BLaER1 (cell line): ENCODE data around the gene AUP1.
A peak's percentile ranks its signal among the peaks of the same experiment; 100 is the strongest.

Experiments
- H3K27ac ChIP-seq: shearing (Covaris generic); formaldehyde crosslinking; 2 replicates; pipeline ENCODE4 v1.8.1; 2022
- H3K27me3 ChIP-seq: shearing (Covaris generic); formaldehyde crosslinking; 2 replicates; pipeline ENCODE4 v1.8.1; 2022
- H3K36me3 ChIP-seq: shearing (Covaris generic); formaldehyde crosslinking; 2 replicates; pipeline ENCODE4 v1.8.1; 2022
- H3K4me1 ChIP-seq: shearing (Covaris generic); formaldehyde crosslinking; 2 replicates; pipeline ENCODE4 v1.8.1; 2022
- H3K4me2 ChIP-seq: shearing (Covaris generic); formaldehyde crosslinking; 2 replicates; pipeline ENCODE4 v1.8.1; 2022
- H3K4me3 ChIP-seq: shearing (Covaris generic); formaldehyde crosslinking; 2 replicates; pipeline ENCODE4 v1.8.1; 2022
- H3K9ac ChIP-seq: shearing (Covaris generic); formaldehyde crosslinking; 2 replicates; pipeline ENCODE4 v1.8.1; 2022
- H3K9me3 ChIP-seq: shearing (Covaris generic); formaldehyde crosslinking; 2 replicates; pipeline ENCODE4 v1.8.1; 2022
- H4K20me1 ChIP-seq: shearing (Covaris generic); formaldehyde crosslinking; 2 replicates; pipeline ENCODE4 v1.8.1; 2022
- Cebpa-rat ChIP-seq: shearing (Covaris generic); IDR thresholded peaks from 2 replicates; pipeline ENCODE4 v1.8.1; 2022

The AUP1 gene

DNA sequence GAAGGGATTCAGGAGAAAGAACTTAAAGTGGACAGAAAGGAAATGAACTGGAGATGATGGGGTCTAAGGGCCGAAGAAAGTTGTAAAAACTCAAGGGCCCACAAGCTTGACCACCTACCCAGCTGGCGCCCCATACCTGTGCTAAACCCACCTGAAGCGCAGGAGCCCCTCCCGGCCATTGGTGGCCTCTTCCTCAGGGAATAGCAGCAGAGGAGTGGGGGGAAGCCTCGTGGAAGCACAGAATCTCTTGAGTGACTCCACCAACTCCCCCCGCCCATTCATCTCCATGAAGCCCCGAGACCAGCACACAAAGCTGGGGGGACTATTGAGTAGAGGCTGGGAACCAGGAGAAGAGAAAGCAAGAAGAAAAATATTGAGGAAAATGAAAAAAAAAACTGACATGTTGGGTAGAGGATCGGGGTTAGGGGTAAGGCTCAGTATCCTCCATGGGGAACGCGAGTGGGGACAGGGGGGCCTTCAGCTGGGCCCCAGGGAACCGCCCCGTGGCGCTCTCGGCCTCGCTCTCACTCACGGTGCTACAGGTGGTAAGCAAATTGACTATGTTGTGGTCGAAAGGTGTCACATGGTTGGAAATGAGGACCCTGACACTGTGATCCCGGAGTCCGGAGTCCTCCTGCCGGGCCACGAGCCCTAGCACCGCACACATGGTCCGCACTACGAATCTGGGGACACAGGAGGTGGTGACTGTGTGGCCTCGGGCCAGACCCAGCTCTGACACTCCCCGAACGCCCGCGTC, 728 bp downstream of the AUP1 start:
- no peak for TF ChIP-seq Cebpa-rat
- H3K9ac ChIP-seq: peak overlapping the region; percentile 94
- peaks cover 46% of the 10 kb centered on the region for H3K36me3 ChIP-seq
- peak overlapping the region; percentile 97 for H3K4me3 ChIP-seq
- peak overlapping the region; percentile 96 for H3K27ac ChIP-seq
- H3K27me3 ChIP-seq: no peaks in the 10 kb centered on the region
- no peaks in the 10 kb centered on the region for H3K9me3 ChIP-seq
- peaks cover 42% of the 10 kb centered on the region for H3K4me1 ChIP-seq
- H3K4me2 ChIP-seq: peak overlapping the region; percentile 98
- peaks cover 32% of the 10 kb centered on the region for H4K20me1 ChIP-seq

DNA sequence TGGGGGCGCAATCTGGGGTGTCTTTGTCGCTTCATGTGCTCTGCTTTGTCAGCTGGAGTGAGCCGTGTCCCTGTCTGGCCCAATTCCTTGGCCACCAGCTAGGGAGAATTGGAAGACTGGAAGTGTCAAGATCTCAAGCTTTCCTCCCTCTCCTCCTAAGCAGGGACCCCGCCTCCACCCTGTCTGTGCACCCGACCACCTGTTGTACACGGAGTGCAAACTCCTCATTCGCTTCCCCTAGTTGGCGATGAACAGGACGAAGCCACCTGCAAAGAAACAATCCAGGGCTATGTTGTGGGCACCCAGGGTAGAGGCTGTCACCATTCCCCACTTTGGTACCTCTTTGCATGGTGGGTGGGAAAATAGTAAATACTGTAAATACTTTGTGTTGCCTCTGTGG, 1.8 kb downstream of the AUP1 start:
- no peaks in the 10 kb centered on the region for H3K27me3 ChIP-seq
- TF ChIP-seq Cebpa-rat: no peak
- peaks cover 32% of the 10 kb centered on the region for H4K20me1 ChIP-seq
- H3K9me3 ChIP-seq: no peaks in the 10 kb centered on the region
- peaks cover 41% of the 10 kb centered on the region for H3K4me1 ChIP-seq
- H3K4me3 ChIP-seq: peak overlapping the region; percentile 97
- H3K9ac ChIP-seq: peak overlapping the region; percentile 94; the same call in 1 of the 2 replicates
- H3K36me3 ChIP-seq: peaks cover 36% of the 10 kb centered on the region
- no peak overlapping the region for H3K27ac ChIP-seq
- peak overlapping the region; percentile 98 for H3K4me2 ChIP-seq

- H3K9me3 ChIP-seq: no peaks in the 10 kb centered on the region
- no peak overlapping the region for H3K4me3 ChIP-seq
- H3K4me2 ChIP-seq: 0 out of 2 replicates have a peak overlapping the region, but pooled peaks have one; percentile 8
- H3K4me1 ChIP-seq: peaks cover 31% of the 10 kb centered on the region
- peaks cover 22% of the 10 kb centered on the region for H4K20me1 ChIP-seq
- H3K9ac ChIP-seq: no peak overlapping the region
- no peak for TF ChIP-seq Cebpa-rat
- H3K27ac ChIP-seq: no peak overlapping the region
- H3K36me3 ChIP-seq: peaks cover 31% of the 10 kb centered on the region
- H3K27me3 ChIP-seq: no peaks in the 10 kb centered on the region; the same call in 1 of the 2 replicates
Measured at GRCh38 chr2:74526649-74527230, 2.8 kb downstream of the AUP1 start.

GRCh38 chr2:74525717-74526648, 3.5 kb downstream of the AUP1 start, which contains the start of gene DQX1:
Gene DQX1 (minus strand): TSS chr2:74526231. CDS start chr2:74525729, 502 bp downstream.
- 0 out of 2 replicates have a peak within 1 kb of the TSS, but pooled peaks have one; percentile 8 for H3K4me2 ChIP-seq
- H3K9ac ChIP-seq: no peak within 1 kb of the TSS

GRCh38 chr2:74524955-74525716, 4.4 kb downstream of the AUP1 start:
- no peak overlapping the region for H3K27ac ChIP-seq
- peaks cover 31% of the 10 kb centered on the region for H3K36me3 ChIP-seq
- peaks cover 20% of the 10 kb centered on the region for H3K4me1 ChIP-seq
- H3K9ac ChIP-seq: no peak overlapping the region
- H3K4me3 ChIP-seq: no peak overlapping the region
- H4K20me1 ChIP-seq: peaks cover 12% of the 10 kb centered on the region
- no peak for TF ChIP-seq Cebpa-rat
- H3K4me2 ChIP-seq: no peak overlapping the region
- H3K27me3 ChIP-seq: peaks cover 7% of the 10 kb centered on the region
- H3K9me3 ChIP-seq: no peaks in the 10 kb centered on the region

More at GRCh38 chr2:74525717-74526648, 3.5 kb downstream of the AUP1 start, which contains the start of gene DQX1:
- Histone ChIP-seq H3K4me3 (no peak within 1 kb of the TSS), H3K27me3 (no peaks in the 10 kb centered on the region; the same call in 1 of the 2 replicates), H3K9me3 (no peaks in the 10 kb centered on the region), H3K4me1 (peaks cover 24% of the 10 kb centered on the region), H3K36me3 (peaks cover 31% of the 10 kb centered on the region), H4K20me1 (peaks cover 14% of the 10 kb centered on the region), H3K27ac (no peak within 1 kb of the TSS)
- no peak for TF ChIP-seq Cebpa-rat

- Histone ChIP-seq H4K20me1 (peaks cover 11% of the 10 kb centered on the region), H3K4me3 (no peak overlapping the region), H3K27ac (no peak overlapping the region), H3K9ac (no peak overlapping the region), H3K4me2 (no peak overlapping the region), H3K4me1 (peaks cover 20% of the 10 kb centered on the region), H3K27me3 (peaks cover 18% of the 10 kb centered on the region), H3K36me3 (peaks cover 31% of the 10 kb centered on the region), H3K9me3 (no peaks in the 10 kb centered on the region)
- TF ChIP-seq Cebpa-rat: no peak
Measured at GRCh38 chr2:74524005-74524404, 5.5 kb downstream of the AUP1 start.

GRCh38 chr2:74522516-74522915, 7.0 kb downstream of the AUP1 start:
- H3K9ac ChIP-seq: no peak overlapping the region
- peaks cover 5% of the 10 kb centered on the region for H3K4me1 ChIP-seq
- peaks cover 23% of the 10 kb centered on the region for H3K36me3 ChIP-seq
- H3K9me3 ChIP-seq: no peaks in the 10 kb centered on the region
- H4K20me1 ChIP-seq: no peaks in the 10 kb centered on the region; the same call in 1 of the 2 replicates
- no peak overlapping the region for H3K27ac ChIP-seq
- H3K4me3 ChIP-seq: no peak overlapping the region
- H3K27me3 ChIP-seq: peaks cover 33% of the 10 kb centered on the region
- TF ChIP-seq Cebpa-rat: no peak
- no peak overlapping the region for H3K4me2 ChIP-seq

DNA sequence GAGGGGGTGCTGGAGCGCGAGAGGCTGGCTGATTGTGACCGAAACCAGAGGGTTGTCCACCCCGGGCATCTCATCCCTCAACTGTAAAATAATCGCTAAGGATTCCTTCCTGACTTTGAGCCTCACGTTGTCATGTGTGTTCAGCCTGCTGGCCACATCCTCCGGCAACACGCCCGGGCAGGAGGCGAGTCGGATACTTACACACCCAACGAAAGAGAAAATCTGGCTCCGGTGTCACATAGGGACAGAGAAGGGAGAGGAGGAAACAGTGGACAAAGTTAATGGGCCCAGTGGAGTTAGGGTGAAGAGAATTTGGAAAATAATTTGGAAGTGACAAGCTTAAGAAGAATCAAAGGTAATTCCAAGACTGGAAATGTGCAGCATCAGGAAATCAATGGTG, 12.9 kb downstream of the AUP1 start:
- no peak overlapping the region for H3K9ac ChIP-seq
- no peak overlapping the region for H3K4me2 ChIP-seq
- no peak overlapping the region for H3K4me3 ChIP-seq
- H3K4me1 ChIP-seq: peaks cover 16% of the 10 kb centered on the region
- no peak overlapping the region for H3K27ac ChIP-seq
- TF ChIP-seq Cebpa-rat: no peak
- peaks cover 92% of the 10 kb centered on the region for H3K27me3 ChIP-seq
- peaks cover 27% of the 10 kb centered on the region; the same call in 1 of the 2 replicates for H3K9me3 ChIP-seq
- H4K20me1 ChIP-seq: peaks cover 39% of the 10 kb centered on the region
- no peaks in the 10 kb centered on the region for H3K36me3 ChIP-seq
